Ureter (tissue), 1 donor: ENCODE results near the gene CXCR4. TPM values are rescaled to one million over a fixed set of nuclear protein-coding genes. Genes with fewer than 3 reads are reported as not detected.
"Not testable (repeated sequence)": the region's sequence is repeated elsewhere in the genome, so short reads cannot be mapped to it uniquely, and the experiment has no call there.

ENCODE experiments used
- DNase-seq: peaks from one replicate; pipeline ENCODE4 v3.0.0-alpha.2; 2020; ENCODE audit warnings: low spot score
- total RNA-seq: library from RNA; stranded (reverse); gene quantifications from one replicate; pipeline ENCODE4 v1.2.4, GENCODE V29; 2023
- donor health status: DM: yes; HTN: yes; CAD: no.

Gene CXCR4
- total RNA-seq, 1 donor from 2014 or later = 23.2 TPM

DNA sequence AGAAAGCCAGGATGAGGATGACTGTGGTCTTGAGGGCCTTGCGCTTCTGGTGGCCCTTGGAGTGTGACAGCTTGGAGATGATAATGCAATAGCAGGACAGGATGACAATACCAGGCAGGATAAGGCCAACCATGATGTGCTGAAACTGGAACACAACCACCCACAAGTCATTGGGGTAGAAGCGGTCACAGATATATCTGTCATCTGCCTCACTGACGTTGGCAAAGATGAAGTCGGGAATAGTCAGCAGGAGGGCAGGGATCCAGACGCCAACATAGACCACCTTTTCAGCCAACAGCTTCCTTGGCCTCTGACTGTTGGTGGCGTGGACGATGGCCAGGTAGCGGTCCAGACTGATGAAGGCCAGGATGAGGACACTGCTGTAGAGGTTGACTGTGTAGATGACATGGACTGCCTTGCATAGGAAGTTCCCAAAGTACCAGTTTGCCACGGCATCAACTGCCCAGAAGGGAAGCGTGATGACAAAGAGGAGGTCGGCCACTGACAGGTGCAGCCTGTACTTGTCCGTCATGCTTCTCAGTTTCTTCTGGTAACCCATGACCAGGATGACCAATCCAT lies 2.7 kb downstream of the CXCR4 start:
- DNase-seq = no peak

DNA sequence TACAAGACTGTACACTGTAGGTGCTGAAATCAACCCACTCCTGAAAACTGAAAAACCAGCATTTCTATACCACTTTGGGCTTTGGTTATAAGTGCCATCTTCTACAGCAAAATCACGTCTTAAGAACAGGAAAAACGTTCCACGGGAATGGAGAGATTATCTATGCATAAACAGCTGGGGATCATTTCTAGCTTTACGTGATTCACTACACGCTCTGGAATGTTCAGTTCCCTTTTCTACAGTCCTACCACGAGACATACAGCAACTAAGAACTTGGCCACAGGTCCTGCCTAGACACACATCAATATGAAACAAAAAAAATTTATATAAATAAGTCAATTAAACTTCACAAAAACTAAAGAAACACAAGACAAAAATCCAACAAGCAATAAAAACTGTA lies 3.6 kb downstream of the CXCR4 start:
- no peak for DNase-seq

DNA sequence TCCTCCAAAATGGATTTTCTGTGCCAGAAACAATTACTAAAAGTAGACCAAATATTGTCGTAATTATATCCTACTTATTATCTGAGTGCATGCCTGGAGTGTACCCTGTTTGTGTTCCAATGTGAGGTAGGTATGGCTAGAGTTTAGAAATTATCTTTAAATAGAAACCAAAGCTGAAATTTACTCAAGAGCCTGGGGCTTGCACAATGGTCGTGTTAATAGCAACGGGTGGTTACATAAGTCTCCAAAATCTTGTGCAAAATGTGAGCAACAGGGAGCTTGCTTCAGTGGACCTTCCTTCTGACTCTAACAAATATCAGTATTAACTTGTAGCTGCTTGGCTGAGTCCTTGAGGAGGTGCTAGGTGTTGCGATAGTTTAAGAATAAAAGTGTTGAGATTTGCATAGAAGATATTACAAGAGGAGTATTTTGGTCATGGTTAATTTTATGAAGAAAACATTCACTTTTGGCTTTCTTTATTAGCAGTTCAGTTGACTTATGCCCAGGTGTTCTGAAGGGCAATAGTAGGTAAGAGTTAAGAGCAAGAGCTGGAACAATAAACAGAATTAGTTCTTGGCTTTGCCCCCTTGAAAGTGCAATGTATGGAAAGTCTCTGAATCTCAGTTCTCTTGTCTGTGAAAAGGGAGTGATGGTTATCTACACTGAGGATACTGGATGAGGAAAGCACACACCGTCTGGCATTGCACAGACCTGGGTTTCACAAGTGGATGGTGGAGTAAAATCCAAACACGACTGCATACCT lies 4.6 kb downstream of the CXCR4 start:
- DNase-seq = no peak

DNA sequence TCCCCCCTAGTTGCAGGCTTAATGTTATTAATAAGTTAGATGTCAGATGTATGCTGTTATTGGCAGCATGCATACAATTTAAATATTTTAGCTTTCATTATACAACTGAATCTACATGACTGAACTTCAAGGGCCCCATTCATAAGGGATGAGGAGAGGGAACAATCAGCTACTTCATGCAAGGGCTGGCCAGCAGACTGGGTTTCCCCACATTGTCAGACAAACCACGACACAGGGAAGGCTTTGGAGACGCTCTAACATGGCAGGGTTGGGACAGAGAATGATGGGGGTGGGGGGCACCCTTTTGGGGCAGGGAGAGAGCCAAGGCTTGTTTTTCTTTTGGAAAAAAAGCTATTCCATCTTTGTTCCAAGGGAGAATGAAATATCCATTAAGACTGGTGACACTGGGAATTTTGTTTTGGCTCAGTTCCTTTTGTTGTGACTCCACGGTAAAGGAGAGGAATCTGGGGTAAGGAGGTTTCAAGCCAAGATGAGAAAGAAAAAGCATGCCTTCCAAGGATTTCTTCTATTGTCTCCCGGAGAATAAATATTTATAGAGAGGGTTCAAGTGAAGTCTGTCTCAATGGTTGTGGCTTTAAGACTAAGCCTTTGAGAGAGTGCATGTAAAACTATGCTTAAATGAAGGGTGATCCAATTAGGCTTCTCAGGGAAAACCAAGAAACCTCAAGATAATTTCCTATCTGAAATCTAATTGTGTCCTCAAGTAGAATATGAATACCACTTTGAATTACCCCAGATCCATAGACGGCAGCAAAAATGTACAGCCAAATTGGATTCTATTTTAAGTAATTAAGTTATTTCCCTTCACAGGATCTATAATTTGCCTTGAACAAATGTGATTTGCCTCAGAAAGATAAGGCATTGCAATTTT lies 5.4 kb downstream of the CXCR4 start:
- DNase-seq = no peak

DNA sequence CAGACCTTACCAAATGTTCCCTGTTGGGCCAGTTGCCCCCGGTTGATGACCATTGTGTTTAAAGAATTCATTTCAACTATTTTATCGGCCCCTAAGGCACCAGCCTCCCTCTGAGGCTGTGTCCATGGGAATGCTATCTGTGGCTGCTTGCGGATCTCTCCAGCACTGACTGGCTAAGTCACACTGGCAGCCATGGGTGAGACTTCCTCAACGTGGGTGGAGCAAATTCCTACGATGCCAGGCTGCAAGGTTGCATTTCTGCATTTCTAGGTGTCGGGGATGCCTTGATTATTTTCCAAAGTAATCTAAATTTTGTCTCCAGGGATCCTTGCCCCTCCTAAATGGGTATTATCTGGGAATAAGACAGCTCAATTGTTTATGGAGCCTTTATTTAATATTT lies 6.2 kb downstream of the CXCR4 start:
- DNase-seq = no peak

DNA sequence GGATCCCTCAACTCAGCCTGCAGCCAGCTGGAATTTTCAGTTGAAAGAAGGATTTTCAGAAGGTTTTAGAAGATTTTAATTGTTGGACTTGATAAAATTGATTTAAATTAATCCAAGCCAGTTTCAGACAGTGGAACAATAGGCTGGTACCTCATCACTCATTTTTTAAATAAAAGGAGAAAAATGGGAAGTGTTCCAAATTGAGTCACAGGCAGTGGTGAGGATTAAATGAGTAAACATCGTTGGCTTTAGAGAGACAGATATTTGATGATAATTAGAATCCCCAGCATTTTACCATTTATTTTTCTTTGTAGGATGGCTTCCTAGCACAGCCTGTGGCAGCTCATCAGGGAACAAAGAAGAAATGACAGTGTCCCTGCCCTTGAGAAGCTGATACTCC lies 7.4 kb downstream of the CXCR4 start:
- no peak for DNase-seq

DNA sequence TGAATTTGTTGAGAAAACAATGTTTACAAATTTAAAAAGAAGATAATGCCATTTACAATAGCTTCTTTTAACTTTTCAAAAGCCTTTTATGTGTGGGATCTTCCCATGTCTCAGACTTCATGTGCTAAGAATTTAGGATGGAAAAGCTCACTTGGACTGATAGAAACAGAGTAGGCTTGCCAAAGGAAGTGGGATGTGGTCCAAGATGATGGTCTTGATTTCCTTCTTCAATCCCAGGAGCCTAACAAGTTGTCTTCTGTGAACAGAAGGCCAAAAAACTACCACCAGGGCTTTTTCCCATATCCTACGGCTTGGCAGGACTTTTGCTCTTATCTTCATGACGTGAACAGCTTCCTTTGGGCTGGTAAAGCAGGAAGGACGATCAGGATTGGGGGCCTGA lies 9.5 kb downstream of the CXCR4 start:
- DNase-seq = no peak

DNA sequence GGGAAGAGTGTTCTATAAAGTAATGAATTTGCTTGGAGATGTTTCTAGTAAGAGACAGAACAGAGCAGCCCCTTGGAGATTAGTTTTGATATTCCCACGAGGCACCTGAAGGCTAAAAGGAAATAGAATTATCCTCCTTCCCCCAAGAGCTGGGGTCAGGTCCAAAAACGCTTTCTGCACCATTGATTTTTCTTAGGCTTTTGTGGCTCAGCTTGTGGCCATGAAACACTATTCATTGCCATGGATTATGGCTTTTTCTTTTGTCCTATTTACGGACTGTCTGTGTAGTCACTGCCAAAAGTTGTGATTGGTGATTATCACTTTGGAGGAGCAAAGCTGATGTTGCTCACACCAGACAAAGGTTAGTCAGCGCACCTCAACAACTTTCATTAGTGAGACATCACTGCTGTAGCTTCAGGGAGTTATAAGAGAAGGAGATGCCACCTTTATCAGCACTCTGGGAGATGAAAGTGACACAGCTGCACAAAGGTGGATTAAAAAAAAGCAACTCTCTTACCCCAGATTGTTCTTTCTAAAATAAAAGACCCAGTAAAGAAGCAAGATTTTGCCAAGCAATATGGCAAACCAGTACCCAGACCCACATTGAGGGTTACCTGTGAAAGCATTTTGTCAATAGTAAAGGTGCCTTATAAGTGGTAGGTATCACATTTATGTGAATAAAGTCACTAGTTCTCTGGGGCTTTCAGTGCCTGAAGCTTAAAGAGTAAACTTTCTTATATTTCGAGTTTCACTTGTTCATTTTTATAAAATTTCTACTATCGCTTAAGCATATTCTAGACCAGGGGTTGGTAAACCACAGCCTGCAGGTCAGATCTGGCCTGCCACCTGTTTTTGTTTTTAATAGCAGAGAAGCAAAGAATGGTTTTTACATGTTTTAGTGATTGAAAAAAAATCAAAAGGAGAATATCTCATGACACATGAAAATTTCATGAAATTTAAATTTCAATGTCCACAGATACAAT lies 10.6 kb downstream of the CXCR4 start:
- DNase-seq = no peak

DNA sequence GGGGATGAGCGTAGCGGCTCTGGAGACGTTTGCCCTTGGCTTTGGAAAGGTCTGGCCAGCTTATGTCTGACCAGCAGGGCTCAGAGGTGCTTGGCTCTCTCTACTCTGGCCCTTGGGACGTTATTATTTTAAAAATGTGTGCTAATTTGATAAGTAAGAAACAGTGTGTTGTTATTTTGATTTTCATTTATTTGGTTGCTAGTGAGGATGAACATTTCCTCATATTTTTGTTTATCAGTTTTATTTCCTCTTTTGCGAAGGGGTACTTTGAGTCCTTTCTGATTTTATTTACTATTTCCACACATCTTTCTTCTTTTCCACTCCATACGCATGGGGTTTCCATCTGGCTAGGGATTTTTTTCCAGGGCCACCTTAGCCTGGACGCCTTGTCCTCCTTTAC lies 11.4 kb downstream of the CXCR4 start:
- no peak for DNase-seq

DNA sequence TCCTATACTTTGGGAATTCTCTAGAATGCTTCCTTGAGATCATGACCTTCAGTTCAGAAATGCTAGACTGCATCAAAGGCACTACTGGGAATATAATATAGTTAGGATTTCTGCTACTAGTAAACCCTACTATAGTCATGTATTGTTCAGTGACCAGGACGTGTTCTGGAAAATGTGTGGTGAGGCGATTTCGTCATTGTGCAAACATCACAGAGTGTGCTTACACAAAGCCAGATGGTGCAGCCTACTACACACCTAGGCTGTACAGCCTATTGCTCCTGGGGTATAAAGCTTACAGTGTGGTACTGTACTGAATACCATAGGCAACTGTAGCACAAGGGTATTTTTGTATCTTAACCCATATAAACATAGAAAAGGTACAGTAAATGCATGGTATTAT lies 13.0 kb downstream of the CXCR4 start:
- no peak for DNase-seq

DNA sequence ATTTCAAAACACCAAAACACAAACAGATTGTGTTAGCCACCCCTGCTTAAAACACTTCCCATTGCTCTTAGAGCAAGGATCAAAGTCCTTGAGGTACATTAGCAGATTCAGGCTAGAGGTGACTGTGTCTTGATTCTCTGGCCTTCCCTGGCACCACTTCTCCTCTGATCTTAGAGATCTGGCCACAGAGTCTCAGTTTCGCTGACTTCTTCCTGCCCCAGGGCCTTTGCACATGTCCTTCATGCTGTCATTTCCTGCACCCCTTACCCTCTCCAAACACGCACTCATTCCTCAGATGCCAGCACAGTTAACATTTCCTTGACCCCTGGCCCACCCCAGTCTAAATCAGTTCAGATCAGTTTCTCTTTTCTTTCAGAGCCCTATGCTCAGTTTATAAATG lies 16.9 kb downstream of the CXCR4 start:
- DNase-seq = no peak

DNA sequence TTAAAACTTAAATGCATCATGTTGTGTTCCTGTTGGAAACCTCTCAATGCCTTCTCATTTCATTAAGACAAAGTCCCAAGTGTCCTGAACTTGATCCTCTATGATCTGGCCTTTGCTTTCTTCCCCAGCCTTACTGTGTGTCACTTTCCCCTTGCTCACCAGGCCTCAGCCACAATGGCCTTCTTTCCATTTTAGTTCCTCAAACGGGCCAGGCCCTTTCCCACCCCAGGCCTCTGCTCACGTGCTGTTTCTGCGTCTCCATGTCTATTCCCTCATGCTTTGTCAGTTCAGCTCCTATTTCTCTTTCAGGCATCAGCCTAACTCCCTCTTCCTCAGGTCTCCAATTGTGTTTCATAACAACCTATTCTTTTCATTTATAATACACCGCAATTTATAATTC lies 19.5 kb downstream of the CXCR4 start:
- no peak for DNase-seq

DNA sequence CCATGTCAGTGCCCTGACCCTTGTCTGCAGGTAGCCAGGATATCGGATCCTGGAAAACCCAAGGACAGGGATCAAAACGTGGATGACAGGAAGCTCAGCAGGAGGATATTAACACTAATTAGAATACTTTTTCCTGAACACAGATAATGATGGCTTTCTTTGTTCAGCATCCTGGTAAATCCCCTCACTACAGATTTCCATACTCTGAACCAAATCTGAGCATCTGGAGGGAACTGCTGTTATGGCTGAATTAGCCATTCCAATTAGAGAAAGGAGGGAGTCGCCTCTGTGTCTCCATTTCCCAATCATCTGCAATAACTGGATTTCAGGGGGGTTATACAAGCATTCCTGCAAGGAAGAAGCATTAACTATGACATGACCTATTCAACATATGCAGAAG lies 24.4 kb downstream of the CXCR4 start:
- no peak for DNase-seq

DNA sequence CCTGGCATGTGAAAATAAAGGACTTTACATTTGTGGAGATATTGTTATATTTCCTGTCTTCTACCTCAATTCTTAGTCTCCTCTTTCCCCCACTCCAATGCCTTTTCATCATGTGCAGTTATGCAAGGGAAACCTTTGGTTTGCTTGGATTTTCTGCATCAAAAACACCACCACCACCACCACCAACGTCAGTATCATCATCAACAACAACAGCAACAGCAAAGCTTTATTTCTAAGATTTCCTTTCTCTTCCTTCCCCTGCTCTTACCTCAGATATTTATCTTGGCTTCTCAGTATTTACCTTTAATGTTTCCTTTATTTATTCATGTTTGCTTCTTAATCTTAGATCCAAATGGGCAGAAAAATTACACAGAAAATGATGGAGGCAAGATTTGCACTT lies 26.1 kb downstream of the CXCR4 start:
- no peak for DNase-seq

DNA sequence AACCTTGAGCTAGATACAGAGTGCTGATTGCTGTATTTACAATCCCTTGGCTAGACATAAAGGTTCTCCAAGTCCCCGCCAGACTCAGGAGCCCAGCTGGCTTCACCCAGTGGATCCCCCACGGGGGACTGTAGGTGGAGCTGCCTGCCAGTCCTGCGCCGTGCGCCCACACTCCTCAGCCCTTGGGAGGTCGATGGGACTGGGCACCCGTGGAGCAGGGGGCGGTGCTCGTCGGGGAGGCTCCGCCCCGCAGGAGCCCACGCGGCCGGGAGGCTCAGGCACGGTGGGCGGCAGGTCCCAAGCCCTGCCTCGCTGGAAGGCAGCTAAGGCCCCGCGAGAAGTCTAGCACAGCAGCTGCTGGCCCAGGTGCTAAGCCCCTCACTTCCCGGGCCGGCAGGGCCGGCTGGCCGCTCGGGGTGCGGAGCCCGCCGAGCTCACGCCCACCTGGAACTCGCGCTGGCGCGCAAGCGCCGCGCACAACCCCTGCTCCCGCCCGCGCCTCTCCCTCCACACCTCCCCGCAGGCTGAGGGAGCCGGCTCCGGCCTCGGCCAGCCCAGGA lies 30.0 kb downstream of the CXCR4 start:
- DNase-seq = not testable (repeated sequence)

DNA sequence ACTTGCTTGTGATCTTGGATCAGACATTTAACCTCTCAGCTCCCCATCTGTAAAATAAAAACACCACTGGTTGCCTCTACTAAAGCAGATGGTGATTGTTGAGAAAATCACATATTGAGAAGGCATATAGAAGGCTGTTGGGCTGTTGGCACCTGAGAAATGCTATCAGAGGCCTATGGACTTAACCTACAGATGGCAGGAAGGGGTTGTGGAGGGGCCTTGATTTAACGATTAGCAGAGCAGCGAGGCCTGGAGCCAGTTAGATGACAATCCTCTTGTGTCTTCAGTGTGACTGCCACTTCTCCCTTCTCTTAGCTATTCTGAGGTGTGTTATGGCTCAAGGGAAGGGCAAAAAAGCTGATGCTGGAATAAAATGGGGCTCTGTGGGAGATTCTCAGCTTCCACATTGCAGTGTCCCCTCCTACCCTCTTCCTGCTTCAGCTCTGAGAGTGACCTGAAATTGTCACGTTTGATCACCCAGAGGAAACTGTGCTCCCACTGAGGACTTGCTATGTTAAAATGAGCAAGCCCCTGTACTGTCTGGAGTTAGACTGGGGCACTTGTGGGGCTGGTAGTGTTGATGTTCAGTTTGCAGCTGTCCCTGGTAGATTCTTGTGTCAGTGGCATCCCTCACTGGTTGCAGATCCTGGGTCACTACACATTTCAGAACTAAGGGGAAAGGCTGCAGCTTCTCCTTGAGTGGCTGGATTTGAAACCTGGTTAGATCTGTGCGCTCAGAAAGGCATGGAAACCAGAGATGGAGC lies 31.5 kb downstream of the CXCR4 start:
- DNase-seq = no peak

DNA sequence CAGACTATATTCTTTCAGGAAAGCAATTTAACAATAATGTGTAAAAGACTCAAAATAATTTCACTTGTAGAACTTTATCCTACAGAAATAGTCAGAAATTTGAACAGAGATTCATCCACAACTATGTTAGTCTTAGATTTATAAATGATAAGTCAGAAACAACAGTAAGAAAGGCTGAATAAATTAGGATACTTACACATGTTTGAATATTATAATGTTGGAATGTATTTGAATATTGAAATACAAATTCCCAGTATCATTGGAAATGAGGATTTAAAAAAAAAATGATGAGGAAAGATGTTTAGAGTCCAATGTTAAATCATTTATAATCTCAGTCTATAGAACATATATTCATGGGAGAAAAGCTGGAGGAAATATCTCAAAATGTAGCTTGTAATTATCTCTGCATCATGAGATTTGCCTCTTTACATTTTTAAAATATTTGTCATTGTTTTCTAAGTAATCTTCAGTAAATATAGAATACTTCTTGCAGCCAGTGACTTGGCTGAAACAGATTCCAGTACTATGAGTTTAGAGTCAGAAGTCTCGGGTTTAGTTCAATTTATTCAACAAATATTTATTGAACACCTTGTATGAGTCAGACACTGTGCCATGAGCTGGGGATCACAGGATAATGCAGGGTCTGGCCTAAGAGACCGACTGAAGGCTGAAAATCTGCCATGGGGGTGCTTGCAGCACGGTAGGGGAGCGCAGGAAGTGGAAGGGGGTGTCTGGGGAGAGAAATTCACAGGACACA lies 32.3 kb downstream of the CXCR4 start:
- DNase-seq = no peak

DNA sequence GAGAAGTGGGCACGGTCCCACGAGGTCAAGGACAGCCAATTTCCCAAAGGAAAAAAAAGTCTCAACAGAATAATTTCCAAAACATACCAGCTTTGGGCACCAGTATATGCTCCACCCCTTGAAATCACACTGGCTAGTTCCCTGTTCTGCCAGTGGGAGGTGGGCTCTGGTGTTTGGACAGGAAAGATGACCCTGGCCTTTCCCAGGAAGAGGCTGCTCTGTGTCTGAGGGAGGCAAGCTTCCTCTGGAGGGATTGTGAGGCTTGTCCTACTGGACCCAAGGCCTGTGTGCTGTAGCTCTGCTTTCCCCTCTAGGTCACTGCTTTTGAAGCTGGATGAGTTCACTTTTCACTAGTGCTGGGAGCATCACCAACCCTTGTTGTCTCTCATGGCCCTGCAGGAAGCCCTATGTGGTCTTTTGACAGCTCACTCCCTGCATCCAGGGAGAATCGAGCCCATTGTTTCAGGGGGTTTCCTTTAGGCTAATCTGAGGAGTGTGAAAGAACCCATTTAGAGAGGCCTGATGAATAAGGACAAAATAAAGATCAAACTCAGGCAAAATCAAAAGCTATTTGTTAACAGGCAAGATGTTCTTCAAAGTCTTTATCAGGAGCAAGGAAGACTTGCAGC lies 36.3 kb downstream of the CXCR4 start:
- DNase-seq = no peak

DNA sequence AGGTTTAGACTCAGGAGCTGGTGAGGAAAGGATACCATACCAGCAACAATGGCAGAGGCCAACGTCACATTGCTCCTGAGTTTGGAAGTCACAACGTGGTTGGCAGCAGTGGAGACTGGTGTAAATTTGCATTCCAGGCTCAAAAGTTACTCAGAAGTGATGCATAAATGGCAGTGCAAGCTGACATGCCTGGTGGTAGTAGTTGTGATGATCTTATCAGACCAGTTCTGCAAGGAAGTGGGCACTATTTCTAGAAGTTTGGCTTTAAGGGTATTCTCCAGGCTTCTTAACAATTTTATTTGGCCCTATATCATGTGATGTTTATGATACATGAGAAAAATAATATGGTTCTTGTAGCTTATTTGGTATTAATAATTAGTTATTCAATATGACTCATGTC lies 37.8 kb downstream of the CXCR4 start:
- no peak for DNase-seq
